Stimulated activated CD8-positive, alpha-beta memory T cell treated with anti-CD3 and anti-CD28 coated beads, Interleukin-7, amount 100 ng/mL, for 4 hours (primary cell): ENCODE results near the gene SULT1A1.
"Not testable (repeated sequence)": the region's sequence is repeated elsewhere in the genome, so short reads cannot be mapped to it uniquely, and the experiment has no call there.

Experiments
- DNase-seq, 2 donors: peaks; one replicate each; pipeline ENCODE4 v3.0.0-alpha.2; 2020; ENCODE audit warnings: low read depth in 2 of 2

Gene SULT1A1

GRCh38 chr16:28591355-28591754 lies 18.5 kb downstream of the SULT1A1 start:
- no peak for DNase-seq

GRCh38 chr16:28590384-28591340 lies 19.2 kb downstream of the SULT1A1 start:
- DNase-seq = no peak

- no peak for DNase-seq
Observed at GRCh38 chr16:28589930-28590329, 19.9 kb downstream of the SULT1A1 start.

GRCh38 chr16:28589069-28589468 lies 20.8 kb downstream of the SULT1A1 start:
- DNase-seq = no peak

- DNase-seq = no peak
Observed at GRCh38 chr16:28587386-28587785, 22.5 kb downstream of the SULT1A1 start.

GRCh38 chr16:28586466-28586865 lies 23.4 kb downstream of the SULT1A1 start:
- DNase-seq = no peak

GRCh38 chr16:28585674-28586073 lies 24.2 kb downstream of the SULT1A1 start:
- DNase-seq = no peak

- no peak for DNase-seq
Observed at GRCh38 chr16:28580726-28581315, 29.0 kb downstream of the SULT1A1 start.

GRCh38 chr16:28575446-28576109 lies 34.3 kb downstream of the SULT1A1 start:
- DNase-seq = no peak

GRCh38 chr16:28574925-28575324 lies 34.9 kb downstream of the SULT1A1 start:
- DNase-seq = no peak

GRCh38 chr16:28573738-28574718 lies 35.8 kb downstream of the SULT1A1 start:
- DNase-seq = no peak

GRCh38 chr16:28572696-28573510 lies 36.9 kb downstream of the SULT1A1 start:
- DNase-seq = no peak

- DNase-seq = no peak
Observed at GRCh38 chr16:28569968-28570752, 39.7 kb downstream of the SULT1A1 start.

- no peak for DNase-seq
Observed at GRCh38 chr16:28569021-28569420, 40.8 kb downstream of the SULT1A1 start.

GRCh38 chr16:28567292-28567691 lies 42.6 kb downstream of the SULT1A1 start:
- DNase-seq = no peak

- not testable (repeated sequence) for DNase-seq
Observed at GRCh38 chr16:28566233-28566925, 43.5 kb downstream of the SULT1A1 start.

- no peak for DNase-seq
Observed at GRCh38 chr16:28563218-28563617, 46.6 kb downstream of the SULT1A1 start.

GRCh38 chr16:28562199-28562598 lies 47.6 kb downstream of the SULT1A1 start:
- no peak for DNase-seq

- no peak for DNase-seq
Observed at GRCh38 chr16:28561557-28562187, 48.2 kb downstream of the SULT1A1 start.
